GM19397 (cell line): ENCODE measurements around the gene MARCO.

ENCODE experiments used
- ATAC-seq: cut with Tn5 transposase; IDR thresholded peaks from one replicate; pipeline ENCODE4 v1.9.1; 2021; ENCODE audit warnings: mild to moderate bottlenecking, moderate library complexity; ENCODE audit not compliant: unreplicated experiment

MARCO gene, protein sequence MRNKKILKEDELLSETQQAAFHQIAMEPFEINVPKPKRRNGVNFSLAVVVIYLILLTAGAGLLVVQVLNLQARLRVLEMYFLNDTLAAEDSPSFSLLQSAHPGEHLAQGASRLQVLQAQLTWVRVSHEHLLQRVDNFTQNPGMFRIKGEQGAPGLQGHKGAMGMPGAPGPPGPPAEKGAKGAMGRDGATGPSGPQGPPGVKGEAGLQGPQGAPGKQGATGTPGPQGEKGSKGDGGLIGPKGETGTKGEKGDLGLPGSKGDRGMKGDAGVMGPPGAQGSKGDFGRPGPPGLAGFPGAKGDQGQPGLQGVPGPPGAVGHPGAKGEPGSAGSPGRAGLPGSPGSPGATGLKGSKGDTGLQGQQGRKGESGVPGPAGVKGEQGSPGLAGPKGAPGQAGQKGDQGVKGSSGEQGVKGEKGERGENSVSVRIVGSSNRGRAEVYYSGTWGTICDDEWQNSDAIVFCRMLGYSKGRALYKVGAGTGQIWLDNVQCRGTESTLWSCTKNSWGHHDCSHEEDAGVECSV

DNA sequence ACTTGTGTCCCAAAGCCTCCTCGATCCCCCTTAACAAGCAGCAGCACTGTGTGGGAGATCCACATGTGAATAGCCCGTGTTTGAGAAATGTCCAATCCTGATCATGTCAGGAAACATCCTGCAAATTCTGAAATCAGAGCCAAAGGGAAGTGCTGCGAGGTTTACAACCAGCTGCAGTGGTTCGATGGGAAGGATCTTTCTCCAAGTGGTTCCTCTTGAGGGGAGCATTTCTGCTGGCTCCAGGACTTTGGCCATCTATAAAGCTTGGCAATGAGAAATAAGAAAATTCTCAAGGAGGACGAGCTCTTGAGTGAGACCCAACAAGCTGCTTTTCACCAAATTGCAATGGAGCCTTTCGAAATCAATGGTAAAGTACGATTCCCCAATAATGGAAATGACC is at the start of gene MARCO:
Gene MARCO, plus strand, starts transcription at position 164 of the 400 bp plus-strand sequence. Its CDS starts 107 bp downstream, at position 271.
- ATAC-seq: no peak

GRCh38 chr2:118893100-118893499 is 48.9 kb upstream of the MARCO start:
- no peak for ATAC-seq

- ATAC-seq: no peak
Measured at GRCh38 chr2:118902266-118903028, 39.5 kb upstream of the MARCO start.

DNA sequence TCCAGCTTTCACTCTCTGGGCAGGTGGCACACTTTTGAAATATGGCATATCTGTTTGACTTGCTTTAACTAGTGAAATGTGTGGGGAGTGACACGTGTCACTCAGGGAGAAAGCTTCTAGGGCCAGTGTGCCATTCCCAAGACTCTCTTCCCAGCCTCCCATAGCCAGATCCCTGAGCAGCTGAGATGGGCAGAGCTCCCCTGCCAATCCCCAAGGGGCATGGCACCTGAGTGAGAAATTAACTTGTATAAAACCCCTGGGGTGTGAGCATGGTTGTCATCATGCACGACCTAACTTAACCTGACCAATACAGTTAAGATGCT is 39.0 kb upstream of the MARCO start:
- no peak for ATAC-seq

DNA sequence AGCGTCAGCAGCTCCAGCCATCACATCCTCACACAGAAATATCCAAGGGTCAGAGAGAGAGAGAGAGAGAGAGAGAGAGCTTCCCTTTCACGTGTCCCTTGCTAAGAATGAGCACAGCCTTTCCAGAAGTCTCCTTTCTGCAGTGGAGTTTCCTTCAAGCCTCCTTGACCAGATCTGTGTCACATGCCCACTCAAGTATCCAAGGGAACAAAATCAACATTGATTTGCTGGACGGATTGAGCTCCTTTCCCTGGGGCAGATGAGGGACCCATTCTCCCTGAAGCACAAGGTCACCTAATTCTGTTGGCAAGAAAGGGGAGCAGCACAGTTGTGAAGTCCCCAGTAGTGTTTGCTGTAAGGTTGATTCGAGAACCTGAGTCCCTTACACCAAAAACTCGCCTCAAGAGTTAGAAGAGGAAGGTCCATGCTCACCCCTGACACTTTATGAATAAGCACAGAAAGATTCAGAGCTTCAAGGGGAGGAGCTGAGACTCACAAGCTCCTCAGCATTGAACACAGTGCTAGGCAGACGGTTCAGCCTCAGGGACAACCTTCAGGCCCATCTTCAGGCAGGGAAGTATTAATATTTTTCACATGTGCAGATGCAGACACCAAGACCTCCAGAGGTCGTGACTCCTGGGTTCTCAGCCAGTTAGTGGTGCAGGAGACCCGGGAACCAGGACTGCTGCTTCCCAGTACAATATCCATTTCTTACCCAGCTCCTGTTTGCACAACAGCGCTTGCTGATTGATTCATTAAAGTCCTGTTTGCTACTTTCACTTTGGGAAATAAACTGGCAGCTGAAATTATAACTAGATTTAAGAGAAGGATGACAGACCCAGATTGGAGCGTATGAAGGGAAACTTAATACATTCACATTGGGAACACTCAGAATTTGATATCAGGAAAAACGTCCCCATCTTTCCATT is 38.2 kb upstream of the MARCO start:
- no peak for ATAC-seq

DNA sequence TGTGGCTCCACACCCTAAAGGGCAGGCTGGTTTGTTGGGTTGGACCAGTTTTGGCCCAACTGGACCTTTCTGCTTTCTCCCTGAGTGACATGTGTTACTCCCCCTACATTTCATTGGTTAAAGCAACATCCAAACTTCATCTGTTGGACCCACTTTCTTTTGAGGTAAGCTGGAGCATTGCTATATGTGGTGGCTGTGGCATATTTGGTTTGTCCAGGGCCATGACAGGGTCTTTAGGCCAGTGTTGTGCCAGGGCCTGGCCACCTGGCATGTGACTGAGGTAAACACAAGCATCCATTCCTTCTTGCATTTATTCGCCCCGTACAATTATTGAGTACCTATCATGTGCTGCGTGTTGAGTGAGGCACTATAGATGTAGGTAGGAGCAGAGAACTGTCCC is 36.8 kb upstream of the MARCO start:
- no peak for ATAC-seq

- ATAC-seq: no peak
Measured at GRCh38 chr2:118906186-118906585, 35.8 kb upstream of the MARCO start.

DNA sequence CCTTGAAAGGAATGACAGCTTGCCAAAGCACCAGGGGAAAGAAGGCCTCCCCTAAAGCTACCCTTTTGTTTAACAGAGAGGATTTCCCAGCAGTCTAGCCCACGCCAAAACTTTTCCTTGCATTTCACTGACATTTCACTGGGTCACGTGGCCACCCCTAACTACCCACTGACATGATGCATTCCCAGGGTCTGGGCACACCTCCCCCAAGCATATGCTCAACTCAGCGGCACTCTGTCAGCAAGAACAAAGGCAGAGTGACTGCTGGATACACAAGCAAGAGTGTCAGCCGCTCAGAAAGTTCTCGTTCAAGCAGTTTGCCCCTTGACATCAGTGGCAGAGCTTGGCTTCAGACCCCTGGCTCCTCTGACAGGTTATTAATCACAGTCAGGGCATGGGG is 34.2 kb upstream of the MARCO start:
- ATAC-seq: no peak

DNA sequence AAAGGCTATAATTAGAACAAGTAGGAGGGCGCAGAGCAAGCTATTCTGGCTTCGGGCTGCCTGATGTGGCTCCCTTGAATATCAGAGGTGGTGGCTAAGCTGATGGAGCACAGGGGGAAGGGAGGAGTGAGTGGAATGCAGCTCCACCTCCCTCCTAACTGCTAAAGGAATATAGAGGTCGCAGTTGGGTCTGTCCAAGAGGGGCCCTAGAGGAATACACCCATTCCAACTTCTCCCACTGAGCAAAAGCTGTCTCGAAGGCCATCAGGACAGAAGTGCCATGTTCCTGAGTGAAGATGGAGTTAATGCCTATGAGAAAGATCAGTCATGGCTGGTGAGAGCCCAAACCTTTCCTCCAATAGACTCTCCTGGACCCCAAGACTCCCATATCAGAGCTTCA is 32.8 kb upstream of the MARCO start:
- no peak for ATAC-seq

DNA sequence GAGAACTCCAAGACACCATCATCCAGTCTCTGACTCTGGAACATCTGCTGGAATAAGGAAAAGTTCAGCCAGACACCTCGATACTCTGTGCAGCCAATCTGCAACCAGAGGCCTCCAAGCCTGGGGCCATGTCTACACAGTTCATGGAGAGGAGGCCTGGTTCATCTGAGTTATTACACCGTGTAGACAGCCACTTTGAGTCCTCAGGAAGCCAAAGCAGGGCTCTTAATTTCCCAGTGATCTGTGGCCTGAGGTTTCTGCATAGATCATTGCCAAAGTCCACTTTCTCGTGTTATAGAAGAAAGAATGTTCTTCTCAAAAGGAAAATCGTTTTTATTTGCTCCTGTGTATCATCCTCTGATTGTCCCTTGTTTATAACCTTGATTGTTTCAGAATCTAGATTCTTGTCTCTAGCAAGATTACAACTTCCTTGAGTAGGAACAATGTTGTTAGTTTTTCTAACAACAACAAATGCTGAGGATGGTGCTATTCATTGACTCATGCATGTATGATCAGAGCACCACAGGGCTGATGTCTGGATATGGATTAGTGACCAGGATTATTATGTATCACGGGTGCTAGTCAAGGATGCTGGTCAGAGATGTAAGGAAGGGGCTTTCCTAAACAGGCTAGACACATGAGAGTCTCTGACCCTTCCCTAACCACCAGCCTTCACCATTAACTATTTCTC is 30.7 kb upstream of the MARCO start:
- ATAC-seq: no peak

- ATAC-seq: no peak
Measured at GRCh38 chr2:118911936-118912335, 30.1 kb upstream of the MARCO start.

DNA sequence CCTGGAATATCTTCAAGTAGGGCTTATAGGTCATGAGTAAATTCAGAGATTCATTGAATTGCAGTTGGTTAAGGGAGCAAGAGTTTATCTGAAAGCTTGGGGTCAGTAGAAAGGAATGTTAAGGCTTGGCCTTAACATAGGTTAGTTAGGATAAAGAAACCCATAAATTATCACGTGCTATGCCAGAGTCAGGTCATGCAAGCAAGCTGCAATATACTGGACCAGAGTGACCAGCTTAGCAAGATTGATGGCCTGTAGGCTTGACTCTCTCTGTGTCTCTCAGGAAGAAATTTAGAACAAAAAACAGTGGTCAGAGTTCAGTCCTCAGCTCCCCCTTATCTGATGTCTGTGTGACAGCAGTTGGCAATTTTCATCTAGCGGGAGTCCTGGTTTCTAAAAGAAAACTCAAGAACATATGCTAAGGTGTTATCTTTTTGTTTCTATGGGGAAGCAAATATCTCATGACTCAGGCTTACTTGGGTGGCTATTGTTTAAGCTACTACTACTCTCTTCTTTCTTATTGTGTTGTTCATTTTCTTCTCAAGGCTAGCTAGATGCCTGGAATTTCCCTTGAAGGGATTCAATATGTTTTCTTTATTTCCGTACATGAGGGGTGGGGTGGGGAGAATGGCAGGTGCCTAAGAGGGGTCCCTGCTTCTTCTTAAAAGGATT is 28.7 kb upstream of the MARCO start:
- no peak for ATAC-seq

DNA sequence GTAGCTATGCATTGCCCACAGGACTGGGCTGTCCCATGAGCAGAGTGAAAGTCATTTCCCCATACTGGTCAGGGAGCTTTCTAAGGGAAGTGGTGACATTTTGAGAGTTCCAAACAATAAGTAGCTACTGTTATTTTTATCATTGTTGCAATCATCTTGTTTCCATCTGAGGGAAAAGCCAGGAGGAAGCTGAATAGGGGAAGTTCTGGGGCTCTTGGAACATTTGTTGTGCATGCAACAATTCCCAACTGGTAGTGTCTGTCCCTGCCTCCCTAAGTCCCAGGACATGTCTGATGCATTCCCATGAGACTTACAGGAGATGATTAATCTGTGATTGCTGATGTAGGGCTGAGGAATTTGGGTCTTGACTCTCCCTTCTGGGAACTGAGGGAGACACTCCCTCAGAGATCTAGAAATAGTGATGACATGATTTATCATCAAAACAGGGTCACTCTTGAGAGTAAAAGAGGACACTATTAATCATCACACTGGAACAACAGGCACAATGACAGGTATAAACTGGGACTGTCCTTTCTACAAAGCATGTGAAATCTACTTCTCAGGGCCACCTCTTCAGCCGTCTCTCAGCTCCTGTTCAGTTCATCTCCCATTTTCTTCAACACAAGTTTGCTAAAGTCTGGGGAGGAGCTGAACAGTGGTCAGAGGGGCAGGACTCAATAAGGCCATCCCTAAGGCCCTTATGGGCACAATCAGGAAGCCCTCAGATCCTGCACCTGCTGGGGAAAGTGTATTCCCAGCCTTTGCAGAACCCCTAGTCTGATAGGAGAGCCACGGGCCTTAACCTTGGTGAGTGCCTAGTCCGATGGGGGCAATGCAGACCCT is 28.0 kb upstream of the MARCO start:
- no peak for ATAC-seq

DNA sequence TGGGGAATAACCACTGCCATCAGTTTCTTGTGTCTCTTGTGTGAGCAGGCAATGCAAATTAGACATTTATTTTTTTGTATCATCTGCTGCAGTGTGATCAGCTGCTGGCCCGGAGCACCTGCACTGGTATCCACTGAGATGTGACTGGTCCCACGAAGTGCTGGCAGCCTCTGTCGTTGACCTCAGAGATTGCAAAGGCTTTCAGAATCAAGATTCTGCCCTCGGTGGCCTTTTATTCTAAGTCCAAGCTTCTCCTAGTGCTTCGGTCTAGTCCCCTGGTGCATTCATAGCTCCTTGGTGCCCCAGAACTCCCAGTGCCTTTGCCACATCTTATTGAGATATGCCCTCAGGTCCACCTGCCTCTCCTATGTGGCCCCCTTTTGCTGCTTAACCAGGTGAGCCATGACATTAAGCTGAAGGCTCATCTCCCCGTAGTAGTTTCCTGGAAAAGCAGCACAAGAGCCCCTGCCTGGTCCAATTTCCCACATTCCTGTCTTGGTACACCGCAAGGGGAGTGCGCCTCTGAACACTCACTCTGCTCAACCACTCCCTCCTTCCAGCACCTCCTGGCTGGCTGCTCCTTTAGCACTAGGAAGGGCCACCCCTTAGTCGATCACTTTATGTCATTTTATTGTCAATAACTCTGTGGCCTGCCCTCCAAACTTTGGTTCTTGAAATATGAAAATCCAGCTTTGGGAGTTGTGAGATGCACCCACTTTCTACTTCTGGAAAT is 27.1 kb upstream of the MARCO start:
- no peak for ATAC-seq

DNA sequence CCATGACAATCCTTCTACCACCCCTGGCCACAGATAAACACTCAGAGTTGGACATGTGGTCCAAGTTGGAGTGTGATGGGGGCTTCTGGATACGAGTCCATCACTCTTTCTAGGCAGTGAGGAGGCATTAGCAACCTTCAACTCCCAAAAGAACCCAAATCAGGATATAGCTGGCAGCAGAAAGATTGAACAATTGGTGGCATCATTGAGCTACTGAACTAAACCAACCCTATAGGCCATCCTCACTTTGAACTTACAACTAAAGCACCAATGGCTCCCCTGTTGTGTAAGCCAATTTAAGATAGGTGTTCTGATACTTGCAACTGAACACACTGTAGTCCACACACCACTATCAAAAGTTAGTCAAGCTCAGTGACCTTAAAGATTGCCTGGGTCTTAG is 24.0 kb upstream of the MARCO start:
- ATAC-seq: no peak

DNA sequence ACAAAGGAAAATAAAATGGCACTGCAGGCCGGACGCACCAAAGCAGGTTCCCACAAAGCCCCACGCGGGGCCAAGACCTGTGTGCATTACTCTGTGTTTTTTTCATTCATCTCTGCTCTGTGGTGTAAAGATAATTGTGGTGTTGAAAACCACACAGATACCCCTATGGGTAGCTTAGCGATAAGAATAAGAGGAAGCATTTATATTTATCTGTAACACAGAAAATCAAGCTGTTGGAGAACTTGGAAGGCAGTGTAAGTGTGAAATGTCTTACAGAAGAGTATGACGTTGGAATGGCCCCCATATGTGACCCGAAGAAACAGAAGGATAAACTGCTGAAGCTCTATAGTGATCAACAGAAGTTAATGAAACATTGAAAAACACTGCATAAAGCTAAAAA is 20.3 kb upstream of the MARCO start:
- ATAC-seq: no peak

DNA sequence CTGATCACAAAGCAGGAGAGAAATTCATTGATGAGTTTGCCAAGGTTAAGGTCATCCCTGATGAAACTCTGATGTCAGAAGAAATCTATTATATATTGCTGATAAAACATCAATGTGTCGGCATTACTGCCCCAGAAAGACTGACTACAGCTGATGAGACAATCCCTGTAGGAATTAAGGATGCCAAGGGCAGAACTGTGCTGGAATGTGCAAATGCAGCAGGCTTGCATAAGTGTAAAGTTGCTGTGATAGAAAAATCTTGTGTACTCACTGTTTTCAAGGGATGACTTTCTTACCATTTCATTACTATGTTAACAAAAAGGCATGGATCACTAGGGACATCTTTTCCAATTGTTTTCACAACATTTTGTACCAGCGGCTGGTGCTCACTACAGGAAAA is 19.7 kb upstream of the MARCO start:
- ATAC-seq: no peak

DNA sequence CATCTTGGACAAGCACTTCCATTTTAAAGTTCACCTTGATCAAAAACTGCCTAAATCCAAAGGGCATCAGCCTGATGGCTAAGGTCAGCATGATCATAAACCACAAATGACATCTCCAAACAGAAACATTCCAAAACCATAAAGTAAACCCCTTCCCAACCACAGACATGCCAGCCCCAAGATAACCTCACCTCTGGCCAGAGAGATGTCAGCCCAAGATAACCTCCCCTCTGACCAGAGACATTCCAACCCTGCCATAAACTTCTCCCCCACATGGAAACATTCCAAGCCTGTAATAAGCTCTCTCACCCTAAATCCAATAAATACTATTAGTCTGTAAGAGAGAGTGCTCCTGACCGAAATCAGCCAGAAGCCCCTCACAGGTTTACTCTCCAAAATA is 18.6 kb upstream of the MARCO start:
- ATAC-seq: no peak
